HG02798 (cell line): ENCODE results near the gene ACOT2.
"Not testable (repeated sequence)": the region's sequence is repeated elsewhere in the genome, so short reads cannot be mapped to it uniquely, and the experiment has no call there.

Source experiments
- ATAC-seq: cut with Tn5 transposase; IDR thresholded peaks from one replicate; pipeline ENCODE4 v1.9.1; 2021; ENCODE audit warnings: mild to moderate bottlenecking; ENCODE audit not compliant: unreplicated experiment, poor library complexity

ACOT2 gene

GRCh38 chr14:73569185-73569958 is at the start of gene ACOT2:
Gene ACOT2, plus strand, starts transcription at chr14:73569213. Its CDS starts 28 bp downstream, at chr14:73569241.
- ATAC-seq: peak; percentile 66

- ATAC-seq: no peak
Measured at GRCh38 chr14:73521229-73521628, 47.8 kb upstream of the ACOT2 start.

- no peak for ATAC-seq
Measured at GRCh38 chr14:73524493-73524892, 44.5 kb upstream of the ACOT2 start.

GRCh38 chr14:73526036-73526984 is 42.7 kb upstream of the ACOT2 start:
- ATAC-seq: no peak

GRCh38 chr14:73529356-73529755 is 39.7 kb upstream of the ACOT2 start:
- not testable (repeated sequence) for ATAC-seq

GRCh38 chr14:73531971-73532370 is 37.0 kb upstream of the ACOT2 start:
- ATAC-seq: not testable (repeated sequence)

GRCh38 chr14:73537244-73538045 is 31.6 kb upstream of the ACOT2 start:
- not testable (repeated sequence) for ATAC-seq

GRCh38 chr14:73539017-73539416 is 30.0 kb upstream of the ACOT2 start:
- ATAC-seq: peak; percentile 78

- ATAC-seq: not testable (repeated sequence)
Measured at GRCh38 chr14:73542961-73543360, 26.1 kb upstream of the ACOT2 start.

GRCh38 chr14:73545353-73545752 is 23.7 kb upstream of the ACOT2 start:
- ATAC-seq: not testable (repeated sequence)

- ATAC-seq: not testable (repeated sequence)
Measured at GRCh38 chr14:73549097-73549496, 19.9 kb upstream of the ACOT2 start.

- ATAC-seq: not testable (repeated sequence)
Measured at GRCh38 chr14:73549889-73550524, 19.0 kb upstream of the ACOT2 start.

- ATAC-seq: no peak
Measured at GRCh38 chr14:73553845-73554244, 15.2 kb upstream of the ACOT2 start.

- ATAC-seq: not testable (repeated sequence)
Measured at GRCh38 chr14:73557201-73557600, 11.8 kb upstream of the ACOT2 start.

GRCh38 chr14:73558238-73558637 is 10.8 kb upstream of the ACOT2 start:
- ATAC-seq: not testable (repeated sequence)

GRCh38 chr14:73562256-73562655 is 6.8 kb upstream of the ACOT2 start:
- ATAC-seq: not testable (repeated sequence)

GRCh38 chr14:73562696-73563095 is 6.3 kb upstream of the ACOT2 start:
- not testable (repeated sequence) for ATAC-seq

GRCh38 chr14:73566431-73566830 is 2.6 kb upstream of the ACOT2 start:
- not testable (repeated sequence) for ATAC-seq

- ATAC-seq: not testable (repeated sequence)
Measured at GRCh38 chr14:73566935-73567334, 2.1 kb upstream of the ACOT2 start.

GRCh38 chr14:73567358-73567757 is 1.7 kb upstream of the ACOT2 start:
- ATAC-seq: no peak
